ENCODE measurements around the gene RAB30.
"Not testable (repeated sequence)": the region's sequence is repeated elsewhere in the genome, so short reads cannot be mapped to it uniquely, and the experiment has no call there.

RAB30 gene

GRCh38 chr11:83037877-83038276 lies 33.8 kb downstream of the RAB30 start:
- DNase-seq = no peak

- DNase-seq = no peak
Observed at GRCh38 chr11:83036701-83037100, 35.0 kb downstream of the RAB30 start.

GRCh38 chr11:83035070-83035854 lies 36.4 kb downstream of the RAB30 start:
- DNase-seq = no peak

GRCh38 chr11:83034673-83035014 lies 37.1 kb downstream of the RAB30 start:
- DNase-seq = no peak

- DNase-seq = no peak
Observed at GRCh38 chr11:83033972-83034672, 37.6 kb downstream of the RAB30 start.

- no peak for DNase-seq
Observed at GRCh38 chr11:83033371-83033770, 38.3 kb downstream of the RAB30 start.

GRCh38 chr11:83031127-83031526 lies 40.6 kb downstream of the RAB30 start:
- no peak for DNase-seq

- DNase-seq = no peak
Observed at GRCh38 chr11:83027794-83028193, 43.9 kb downstream of the RAB30 start.

GRCh38 chr11:83027289-83027688 lies 44.4 kb downstream of the RAB30 start:
- DNase-seq = no peak

- no peak for DNase-seq
Observed at GRCh38 chr11:83026229-83026628, 45.5 kb downstream of the RAB30 start.

GRCh38 chr11:83025267-83025704 lies 46.4 kb downstream of the RAB30 start:
- DNase-seq = no peak

GRCh38 chr11:83024270-83024854 lies 47.3 kb downstream of the RAB30 start:
- no peak for DNase-seq

GRCh38 chr11:83023410-83023809 lies 48.3 kb downstream of the RAB30 start:
- no peak for DNase-seq

GRCh38 chr11:83021780-83022125 lies 49.9 kb downstream of the RAB30 start:
- DNase-seq = no peak

- DNase-seq = no peak
Observed at GRCh38 chr11:83020942-83021779, 50.5 kb downstream of the RAB30 start.

- no peak for DNase-seq
Observed at GRCh38 chr11:83019888-83020579, 51.7 kb downstream of the RAB30 start.

- DNase-seq = no peak
Observed at GRCh38 chr11:83014951-83015350, 56.7 kb downstream of the RAB30 start.

- no peak for DNase-seq
Observed at GRCh38 chr11:83012168-83013067, 59.3 kb downstream of the RAB30 start.

GRCh38 chr11:83011333-83012167 lies 60.1 kb downstream of the RAB30 start:
- no peak for DNase-seq

- DNase-seq = no peak
Observed at GRCh38 chr11:83009999-83010398, 61.7 kb downstream of the RAB30 start.

- DNase-seq = not testable (repeated sequence)
Observed at GRCh38 chr11:83009136-83009535, 62.6 kb downstream of the RAB30 start.
